Pericardium fibroblast (primary cell): ENCODE results near the gene YIPF1. TPM values are rescaled to one million over a fixed set of nuclear protein-coding genes. Genes with fewer than 3 reads are reported as not detected.

Experiments used
- total RNA-seq: library from RNA; depleted of rRNA; stranded (reverse); fragments of >200 nt; gene quantifications from 2 replicates; pipeline ENCODE4 v1.2.3, GENCODE V29; 2015

The YIPF1 gene
- 18.8 and 27.2 TPM in 2 replicates for total RNA-seq

DNA sequence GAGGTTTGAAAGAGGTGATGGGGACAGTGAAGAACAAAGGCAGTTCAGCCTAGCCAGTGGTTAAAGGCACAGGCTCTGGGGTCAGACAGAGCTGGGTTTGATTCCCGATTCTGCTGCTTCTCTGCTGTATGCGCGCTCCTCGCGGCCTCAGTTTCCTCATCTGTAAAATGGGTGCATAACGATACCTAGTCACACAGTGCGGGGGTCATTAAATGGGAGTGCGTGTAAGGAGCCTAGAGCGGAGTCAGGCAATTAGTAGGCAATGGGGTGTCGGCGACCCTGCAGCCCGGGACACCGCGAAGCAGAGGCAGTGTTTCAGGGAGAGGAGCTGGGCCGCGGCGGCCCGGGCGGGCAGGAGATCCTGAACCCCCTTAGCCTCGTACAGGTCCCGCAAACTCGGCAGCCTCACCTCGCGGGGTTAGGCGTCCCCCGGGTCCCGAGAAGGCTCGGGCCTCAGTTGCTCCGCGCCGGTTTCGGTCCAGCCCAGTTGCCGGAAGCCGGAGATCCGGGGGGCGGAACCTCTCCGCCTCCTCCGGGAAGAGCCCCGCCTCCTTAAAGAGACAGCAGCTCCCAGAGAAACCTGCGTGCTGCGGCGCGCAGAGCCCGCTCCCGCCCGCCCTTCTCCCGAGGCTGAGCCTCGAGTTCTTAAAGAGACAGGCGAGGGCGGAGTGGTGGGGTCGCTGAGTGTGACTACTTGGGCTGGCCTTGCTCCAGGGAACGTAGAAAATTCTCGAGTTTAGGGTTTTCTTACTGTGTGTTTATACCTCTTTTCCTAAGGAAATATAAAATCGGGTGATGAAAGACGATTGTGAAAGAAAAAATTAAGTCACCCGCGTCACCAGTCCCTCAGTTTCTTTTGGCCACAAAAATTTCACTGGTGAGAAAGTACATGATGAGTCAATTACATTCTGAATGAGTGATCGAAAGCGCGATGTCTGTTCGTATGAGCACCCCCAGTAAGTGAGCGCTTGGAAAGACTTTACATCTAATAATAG, at the start of gene YIPF1:
Gene YIPF1 (minus strand): TSS at position 494 of the 995 bp plus-strand sequence. CDS start 860 bp downstream, outside the sequence.

GRCh38 chr1:53893999-53894636, 4.5 kb upstream of the YIPF1 start, which contains the start of gene DIO1:
TSS of gene DIO1 (plus strand) at chr1:53894187. CDS start at chr1:53894211, 24 bp downstream.

DNA sequence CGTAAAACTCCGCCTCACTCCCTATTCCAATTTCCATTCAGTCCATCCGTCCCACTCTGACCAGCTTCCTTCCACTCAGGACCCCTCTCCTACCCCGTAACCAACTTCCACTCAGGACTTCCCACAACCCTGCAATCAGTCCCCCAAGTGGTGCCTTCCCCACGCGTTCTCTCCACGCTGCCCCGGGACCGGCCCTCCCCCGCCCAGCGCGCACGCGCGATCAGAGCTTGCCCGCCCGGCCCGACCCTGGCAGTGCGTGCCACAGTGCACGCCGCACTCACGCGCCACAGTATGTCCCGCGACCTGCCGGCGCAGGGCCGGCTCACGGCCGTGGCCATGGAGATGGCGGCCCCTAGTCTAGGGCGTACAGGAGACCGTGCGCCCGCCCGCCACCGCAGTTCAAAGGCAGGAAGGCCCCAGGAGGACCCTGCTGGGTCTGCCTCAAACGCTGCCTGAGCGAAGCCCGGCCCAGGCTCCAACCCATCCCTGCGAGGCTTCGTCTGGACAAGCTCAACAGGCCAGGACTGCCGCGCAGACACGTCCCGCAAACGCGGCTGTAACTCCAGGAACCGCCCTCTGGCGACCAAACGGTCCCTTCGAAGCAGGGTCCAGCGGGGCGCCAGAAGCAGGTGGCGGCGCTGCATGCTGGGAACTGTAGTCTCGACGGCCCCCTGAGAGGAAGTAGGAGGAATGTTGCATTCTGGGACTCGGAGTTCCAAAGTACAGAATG, 51.5 kb downstream of the YIPF1 start, which contains the start of gene NDC1:
Gene NDC1 (minus strand): TSS at position 373 of the 730 bp plus-strand sequence. CDS start 35 bp downstream, at position 338.

Other genes starting within 250 kb of the YIPF1 start
- gene GLIS1, start 150.6 kb downstream of the YIPF1 start, total RNA-seq: 0.43 and 1.1 TPM in 2 replicates
- 6.8 and 9.2 TPM in 2 replicates for gene NDC1, start 51.5 kb downstream of the YIPF1 start, total RNA-seq
- not detected in 2 replicates for gene DIO1, start 4.4 kb upstream of the YIPF1 start, total RNA-seq
- gene IFT25, start 55.9 kb upstream of the YIPF1 start, total RNA-seq: 9.2 and 19.8 TPM in 2 replicates
- gene LRRC42, start 56.6 kb upstream of the YIPF1 start, total RNA-seq: 28.4 and 30.0 TPM in 2 replicates
- not detected in 2 replicates for gene LDLRAD1, start 128.4 kb upstream of the YIPF1 start, total RNA-seq
- gene TMEM59, start 163.4 kb upstream of the YIPF1 start, total RNA-seq: 239 and 298 TPM in 2 replicates
- 3.3 TPM in 2 replicates for gene TCEANC2, start 163.8 kb upstream of the YIPF1 start, total RNA-seq